Astrocyte (in vitro differentiated cells and primary cell): Measurements from ENCODE around the gene ETS1. TPM values are rescaled to one million over a fixed set of nuclear protein-coding genes. Genes with fewer than 3 reads are reported as not detected.
A peak's percentile ranks its signal among the peaks of the same experiment; 100 is the strongest.

Experiments used
- DNase-seq: peaks from one replicate; pipeline ENCODE4 v3.0.0-alpha.2; 2010; ENCODE audit warnings: low read depth
- FAIRE-seq: peaks from 2 replicates; lab custom pipeline; 2011; peaks lifted over from hg19 to GRCh38; lab: Jason Lieb, UNC
- H2AFZ ChIP-seq: 2 replicates; pipeline ENCODE4 v1.6.0; 2012; ENCODE audit warnings: low read depth, low read length, inconsistent platforms
- H3K27ac ChIP-seq: 2 replicates; pipeline ENCODE4 v1.5.1; 2011; ENCODE audit warnings: low read depth, low read length, inconsistent platforms
- H3K27me3 ChIP-seq: 2 replicates; pipeline ENCODE4 v1.6.0; 2011; ENCODE audit warnings: low read length, inconsistent platforms; ENCODE audit not compliant: insufficient read depth
- H3K36me3 ChIP-seq: 2 replicates; pipeline ENCODE4 v1.5.1; 2011; ENCODE audit warnings: low read length, inconsistent platforms; ENCODE audit not compliant: insufficient read depth
- H3K4me1 ChIP-seq: 2 replicates; pipeline ENCODE4 v1.5.1; 2011; ENCODE audit warnings: low read length, inconsistent platforms; ENCODE audit not compliant: insufficient read depth
- H3K4me2 ChIP-seq: 2 replicates; pipeline ENCODE4 v1.6.0; 2012; ENCODE audit warnings: low read length, inconsistent platforms
- H3K4me3 ChIP-seq: 2 replicates; pipeline ENCODE4 v1.5.1; 2011; ENCODE audit warnings: low read depth, mild to moderate bottlenecking, low read length, inconsistent platforms; ENCODE audit not compliant: insufficient read depth
- H3K79me2 ChIP-seq: 2 replicates; pipeline ENCODE4 v1.6.0; 2012; ENCODE audit warnings: mild to moderate bottlenecking, low read length, inconsistent platforms; ENCODE audit not compliant: insufficient read depth
- H3K9ac ChIP-seq: 2 replicates; pipeline ENCODE4 v1.6.0; 2012; ENCODE audit warnings: mild to moderate bottlenecking, low read length, inconsistent platforms
- H3K9me3 ChIP-seq: 2 replicates; pipeline ENCODE4 v1.5.1; 2012; ENCODE audit warnings: low read depth, mild to moderate bottlenecking, low read length, inconsistent platforms; ENCODE audit not compliant: insufficient read depth
- H4K20me1 ChIP-seq: 2 replicates; pipeline ENCODE4 v1.6.0; 2012; ENCODE audit warnings: low read length, inconsistent platforms; ENCODE audit not compliant: insufficient read depth
- H3K27ac Mint-ChIP-seq: one replicate; pipeline ENCODE4 v1.8.0; 2021; ENCODE audit warnings: mild to moderate bottlenecking, mixed read lengths; ENCODE audit not compliant: unreplicated experiment
- H3K27me3 Mint-ChIP-seq: one replicate; pipeline ENCODE4 v1.8.0; 2021; ENCODE audit warnings: low read depth, mixed read lengths; ENCODE audit not compliant: unreplicated experiment
- H3K36me3 Mint-ChIP-seq: one replicate; pipeline ENCODE4 v1.8.0; 2021; ENCODE audit warnings: low read depth, mixed read lengths; ENCODE audit not compliant: unreplicated experiment
- H3K4me1 Mint-ChIP-seq: one replicate; pipeline ENCODE4 v1.8.0; 2021; ENCODE audit warnings: low read depth, mixed read lengths; ENCODE audit not compliant: unreplicated experiment
- H3K4me3 Mint-ChIP-seq: one replicate; pipeline ENCODE4 v1.8.0; 2021; ENCODE audit warnings: mild to moderate bottlenecking, moderate library complexity, mixed read lengths; ENCODE audit not compliant: unreplicated experiment
- H3K9me3 Mint-ChIP-seq: one replicate; pipeline ENCODE4 v1.8.0; 2021; ENCODE audit warnings: mild to moderate bottlenecking, mixed read lengths; ENCODE audit not compliant: unreplicated experiment
- CTCF ChIP-seq: IDR thresholded peaks from 2 replicates; pipeline ENCODE4 v1.5.1; 2011; ENCODE audit warnings: low read depth, mild to moderate bottlenecking, inconsistent platforms, low read length, moderate library complexity; ENCODE audit not compliant: insufficient read depth
- EZH2 ChIP-seq: IDR thresholded peaks from 2 replicates; pipeline ENCODE4 v1.6.1; 2012; ENCODE audit warnings: mild to moderate bottlenecking, low read length, inconsistent platforms; ENCODE audit not compliant: insufficient read depth
- microRNA-seq: library from miRNA; unstranded; fragments of <30 nt; microRNA quantifications from one replicate; pipeline ENCODE4 v1.2.0, GENCODE V29; 2020
- total RNA-seq: library from RNA; stranded (reverse); gene quantifications from 2 replicates; pipeline ENCODE4 v1.2.1, GENCODE V29; 2021

ETS1 gene
- total RNA-seq, 1 donor from 2014 or later, result 107 TPM

- Histone ChIP-seq H4K20me1 (no peaks in the 10 kb centered on the region), H3K4me3 (no peak overlapping the region), H2AFZ (no peak overlapping the region), H3K4me2 (no peak overlapping the region), H3K9ac (no peak overlapping the region), H3K4me1 (peaks cover 14% of the 10 kb centered on the region), H3K36me3 (no peaks in the 10 kb centered on the region), H3K27me3 (no peaks in the 10 kb centered on the region), H3K79me2 (no peaks in the 10 kb centered on the region), H3K27ac (no peak overlapping the region), H3K9me3 (no peaks in the 10 kb centered on the region)
- Mint-ChIP-seq H3K36me3 (no peaks in the 10 kb centered on the region), H3K4me3 (no peak overlapping the region), H3K9me3 (no peaks in the 10 kb centered on the region), H3K4me1 (peaks cover 29% of the 10 kb centered on the region), H3K27me3 (no peaks in the 10 kb centered on the region), H3K27ac (no peak overlapping the region)
- DNase-seq (no peak), FAIRE-seq (no peak)
- TF ChIP-seq CTCF, result no peak
- TF ChIP-seq EZH2, result no peak
These were observed 176.2 kb downstream of the ETS1 start for GRCh38 chr11:128411150-128411549.

GRCh38 chr11:128409476-128409875 lies 177.9 kb downstream of the ETS1 start:
- H3K4me3 Mint-ChIP-seq, result no peak overlapping the region
- Histone ChIP-seq H3K27ac (no peak overlapping the region), H3K36me3 (no peaks in the 10 kb centered on the region), H3K79me2 (no peaks in the 10 kb centered on the region), H3K4me1 (peaks cover 9% of the 10 kb centered on the region), H3K4me3 (no peak overlapping the region), H3K9me3 (no peaks in the 10 kb centered on the region), H4K20me1 (no peaks in the 10 kb centered on the region), H3K27me3 (no peaks in the 10 kb centered on the region), H2AFZ (no peak overlapping the region), H3K4me2 (peak overlapping the region; percentile 37), H3K9ac (no peak overlapping the region)
- no peaks in the 10 kb centered on the region for H3K36me3 Mint-ChIP-seq
- DNase-seq (peak; percentile 80), FAIRE-seq (peak; percentile 65)
- H3K4me1 Mint-ChIP-seq, result peaks cover 29% of the 10 kb centered on the region
- no peak for TF ChIP-seq EZH2
- no peak for TF ChIP-seq CTCF
- no peaks in the 10 kb centered on the region for H3K27me3 Mint-ChIP-seq
- H3K9me3 Mint-ChIP-seq, result no peaks in the 10 kb centered on the region
- no peak overlapping the region for H3K27ac Mint-ChIP-seq

Small RNA genes within 50 kb of the gene (microRNA-seq; reads per million reads assigned to microRNA genes)
- not detected for gene MIR6090

Other genes with a start within 250 kb of the ETS1 start
- gene FLI1, start 106.5 kb upstream of the ETS1 start, total RNA-seq, result 15.0 and 15.6 TPM in 2 replicates